ENCODE measurements around the gene RAP1GAP2. TPM values are rescaled to one million over a fixed set of nuclear protein-coding genes. Genes with fewer than 3 reads are reported as not detected.

The RAP1GAP2 gene
- polyA plus RNA-seq, 1 of the 3 experiments (the other 2 are of a cell fraction), result 22.0 TPM

GRCh38 chr17:2933606-2934005 lies 137.4 kb downstream of the RAP1GAP2 start:
- CTCF ChIA-PET, result interaction anchor here (0.8 to 11.8 kb wide), 6 partner anchors 24 to 115 kb away, joined by 3 to 177 read pairs (median 6); no protein-coding TSS in a partner anchor
- Histone ChIP-seq H3K9me3 (no peaks in the 10 kb centered on the region), H3K9me2 (no peaks in the 10 kb centered on the region)

DNA sequence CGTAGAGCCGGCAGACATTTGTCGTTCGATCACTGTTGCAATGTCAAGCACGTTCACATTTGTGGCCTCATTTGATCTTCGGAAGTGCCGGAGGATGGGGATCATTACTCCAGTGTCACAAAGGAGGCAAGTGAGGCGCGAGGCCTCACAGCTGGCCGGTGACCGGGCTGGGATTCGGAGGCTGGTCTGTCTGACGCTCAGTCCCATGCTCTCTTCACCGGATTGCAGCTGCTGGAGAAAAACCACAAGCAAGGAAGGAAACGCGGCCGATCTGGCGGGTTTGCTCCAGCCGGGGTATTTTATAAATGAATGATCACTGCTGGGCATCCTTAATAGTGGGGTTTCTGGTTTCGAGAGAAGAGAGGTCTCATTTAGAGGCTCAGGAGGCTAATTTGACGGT lies 139.4 kb downstream of the RAP1GAP2 start:
- H3F3A ChIP-seq (replicated peaks; ENCODE audit: insufficient read depth), result no peaks in the 10 kb centered on the region
- H3K9me3 ChIP-seq, result no peaks in the 10 kb centered on the region
- peaks cover 0 to 48% of the 10 kb centered on the region in 2 experiments; a peak in 1 of 4 replicates for H3K4me1 ChIP-seq (ENCODE audit: control insufficient read depth in 1 of 2, insufficient read depth in 2 of 2, low read depth in 1 of 2, low read length in 1 of 2)
- no peak for DNase-seq
- 96% methylated on average over 21 of the region's 21 CpGs for WGBS (ENCODE audit: low lambda C conversion rate)
- no peak for TF ChIP-seq IRF3 (IDR thresholded peaks at IDR 0.05; ENCODE audit: low read depth, low read length)
- no peak for TF ChIP-seq TEAD4 (IDR thresholded peaks at IDR 0.05; ENCODE audit: borderline replicate concordance, insufficient read depth)
- TF ChIP-seq, protein P1, sequence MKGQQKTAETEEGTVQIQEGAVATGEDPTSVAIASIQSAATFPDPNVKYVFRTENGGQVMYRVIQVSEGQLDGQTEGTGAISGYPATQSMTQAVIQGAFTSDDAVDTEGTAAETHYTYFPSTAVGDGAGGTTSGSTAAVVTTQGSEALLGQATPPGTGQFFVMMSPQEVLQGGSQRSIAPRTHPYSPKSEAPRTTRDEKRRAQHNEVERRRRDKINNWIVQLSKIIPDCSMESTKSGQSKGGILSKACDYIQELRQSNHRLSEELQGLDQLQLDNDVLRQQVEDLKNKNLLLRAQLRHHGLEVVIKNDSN (IDR thresholded peaks at IDR 0.05; ENCODE audit: borderline replicate concordance, low read depth), result no peak
- TF ChIP-seq, protein P2, sequence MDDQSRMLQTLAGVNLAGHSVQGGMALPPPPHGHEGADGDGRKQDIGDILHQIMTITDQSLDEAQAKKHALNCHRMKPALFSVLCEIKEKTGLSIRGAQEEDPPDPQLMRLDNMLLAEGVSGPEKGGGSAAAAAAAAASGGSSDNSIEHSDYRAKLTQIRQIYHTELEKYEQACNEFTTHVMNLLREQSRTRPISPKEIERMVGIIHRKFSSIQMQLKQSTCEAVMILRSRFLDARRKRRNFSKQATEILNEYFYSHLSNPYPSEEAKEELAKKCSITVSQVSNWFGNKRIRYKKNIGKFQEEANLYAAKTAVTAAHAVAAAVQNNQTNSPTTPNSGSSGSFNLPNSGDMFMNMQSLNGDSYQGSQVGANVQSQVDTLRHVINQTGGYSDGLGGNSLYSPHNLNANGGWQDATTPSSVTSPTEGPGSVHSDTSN (IDR thresholded peaks at IDR 0.05), result no peak
- TF ChIP-seq SMC3 (IDR thresholded peaks at IDR 0.05; ENCODE audit: low read depth, low read length), result no peak
- H3K9ac ChIP-seq, result no peak overlapping the region
- no peaks in the 10 kb centered on the region for H3K27me3 ChIP-seq (ENCODE audit: insufficient read depth)
- H4K20me1 ChIP-seq (ENCODE audit: insufficient read depth), result no peaks in the 10 kb centered on the region
- ChIA-PET POLR2A (no interaction called here), CTCF (interaction anchor here (9.3 kb wide), 1 partner anchor 88 kb away, joined by 135 read pairs; no protein-coding TSS in a partner anchor)
- H3K79me2 ChIP-seq (ENCODE audit: insufficient read depth), result peaks cover 12% of the 10 kb centered on the region; the same call in 1 of the 2 replicates
- no peak overlapping the region for H3K4me2 ChIP-seq
- no peak overlapping the region for H2AFZ ChIP-seq (ENCODE audit: low read depth)
- no peaks in the 10 kb centered on the region for H3K36me3 ChIP-seq (replicated peaks in 1 of 2; ENCODE audit: control insufficient read depth in 1 of 2, insufficient read depth in 2 of 2, low read length in 1 of 2)
- no peak overlapping the region for H3K4me3 ChIP-seq (ENCODE audit: low read depth in 2 of 2, low read length in 1 of 2)
- no peaks in the 10 kb centered on the region for H3K9me2 ChIP-seq
- H3K27ac ChIP-seq (ENCODE audit: low read depth in 2 of 2, low read length in 1 of 2), result no peak overlapping the region

More at GRCh38 chr17:2933606-2934005, 137.4 kb downstream of the RAP1GAP2 start:
- no peaks in the 10 kb centered on the region for H3K36me3 ChIP-seq (replicated peaks in 1 of 2; ENCODE audit: control insufficient read depth in 1 of 2, insufficient read depth in 2 of 2, low read length in 1 of 2)
- H3K4me1 ChIP-seq (ENCODE audit: control insufficient read depth in 1 of 2, insufficient read depth in 2 of 2, low read depth in 1 of 2, low read length in 1 of 2), result peaks cover 0 to 50% of the 10 kb centered on the region in 2 experiments; a peak in 1 of 4 replicates
- no peak overlapping the region for H3K27ac ChIP-seq (ENCODE audit: low read depth in 2 of 2, low read length in 1 of 2)
- H3K9ac ChIP-seq, result no peak overlapping the region
- no peaks in the 10 kb centered on the region for H4K20me1 ChIP-seq (ENCODE audit: insufficient read depth)
- H3K27me3 ChIP-seq (ENCODE audit: insufficient read depth), result no peaks in the 10 kb centered on the region
- peaks cover 9% of the 10 kb centered on the region; the same call in 1 of the 2 replicates for H3K79me2 ChIP-seq (ENCODE audit: insufficient read depth)
- TF ChIP-seq, protein P2 (IDR thresholded peaks at IDR 0.05), result no peak
- no peak for TF ChIP-seq GATA2 (CRISPR knock-in tag; IDR thresholded peaks at IDR 0.05)
- TF ChIP-seq RFX5 (IDR thresholded peaks at IDR 0.05; ENCODE audit: low read length), result no peak
- TF ChIP-seq RXRA (IDR thresholded peaks at IDR 0.05; ENCODE audit: borderline replicate concordance, low read depth), result no peak
- no peak for TF ChIP-seq TEAD4 (IDR thresholded peaks at IDR 0.05; ENCODE audit: borderline replicate concordance, insufficient read depth)
- no peak for TF ChIP-seq FOXM1 (IDR thresholded peaks at IDR 0.05; ENCODE audit: low read depth)
- TF ChIP-seq CHD2 (IDR thresholded peaks at IDR 0.05; ENCODE audit: low read length, partially characterized antibody), result no peak
- no peak for TF ChIP-seq RAD21 (IDR thresholded peaks at IDR 0.05; ENCODE audit: low read length)
- TF ChIP-seq GABPA (IDR thresholded peaks at IDR 0.05; ENCODE audit: low read depth), result no peak
- no peak for TF ChIP-seq MXI1 (IDR thresholded peaks at IDR 0.05; ENCODE audit: low read depth, low read length)
- no peak for TF ChIP-seq YY1 (IDR thresholded peaks at IDR 0.05; ENCODE audit: low read depth)
- TF ChIP-seq TCF12 (IDR thresholded peaks at IDR 0.05), result no peak
- TF ChIP-seq MAX (IDR thresholded peaks at IDR 0.05; ENCODE audit: low read depth), result no peak
- no peak for TF ChIP-seq NRF1 (IDR thresholded peaks at IDR 0.05; ENCODE audit: low read depth, low read length)
- TF ChIP-seq, protein P3, sequence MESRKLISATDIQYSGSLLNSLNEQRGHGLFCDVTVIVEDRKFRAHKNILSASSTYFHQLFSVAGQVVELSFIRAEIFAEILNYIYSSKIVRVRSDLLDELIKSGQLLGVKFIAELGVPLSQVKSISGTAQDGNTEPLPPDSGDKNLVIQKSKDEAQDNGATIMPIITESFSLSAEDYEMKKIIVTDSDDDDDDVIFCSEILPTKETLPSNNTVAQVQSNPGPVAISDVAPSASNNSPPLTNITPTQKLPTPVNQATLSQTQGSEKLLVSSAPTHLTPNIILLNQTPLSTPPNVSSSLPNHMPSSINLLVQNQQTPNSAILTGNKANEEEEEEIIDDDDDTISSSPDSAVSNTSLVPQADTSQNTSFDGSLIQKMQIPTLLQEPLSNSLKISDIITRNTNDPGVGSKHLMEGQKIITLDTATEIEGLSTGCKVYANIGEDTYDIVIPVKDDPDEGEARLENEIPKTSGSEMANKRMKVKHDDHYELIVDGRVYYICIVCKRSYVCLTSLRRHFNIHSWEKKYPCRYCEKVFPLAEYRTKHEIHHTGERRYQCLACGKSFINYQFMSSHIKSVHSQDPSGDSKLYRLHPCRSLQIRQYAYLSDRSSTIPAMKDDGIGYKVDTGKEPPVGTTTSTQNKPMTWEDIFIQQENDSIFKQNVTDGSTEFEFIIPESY (IDR thresholded peaks at IDR 0.05; ENCODE audit: borderline replicate concordance, low read depth), result no peak
- H2AFZ ChIP-seq (ENCODE audit: low read depth), result no peak overlapping the region
- DNase-seq, result no peak
- H3F3A ChIP-seq (replicated peaks; ENCODE audit: insufficient read depth), result no peaks in the 10 kb centered on the region
- 100% methylated on average over 4 of the region's 11 CpGs for WGBS (ENCODE audit: low lambda C conversion rate)
- no peak overlapping the region for H3K4me2 ChIP-seq
- POLR2A ChIA-PET, result no interaction called here
- H3K4me3 ChIP-seq (ENCODE audit: low read depth in 2 of 2, low read length in 1 of 2), result no peak overlapping the region

Measured in SK-N-SH (cell line).